ENCODE measurements around the gene CD2AP.
A peak's percentile ranks its signal among the peaks of the same experiment; 100 is the strongest.
"Not testable (repeated sequence)": the region's sequence is repeated elsewhere in the genome, so short reads cannot be mapped to it uniquely, and the experiment has no call there.

Gene CD2AP

DNA sequence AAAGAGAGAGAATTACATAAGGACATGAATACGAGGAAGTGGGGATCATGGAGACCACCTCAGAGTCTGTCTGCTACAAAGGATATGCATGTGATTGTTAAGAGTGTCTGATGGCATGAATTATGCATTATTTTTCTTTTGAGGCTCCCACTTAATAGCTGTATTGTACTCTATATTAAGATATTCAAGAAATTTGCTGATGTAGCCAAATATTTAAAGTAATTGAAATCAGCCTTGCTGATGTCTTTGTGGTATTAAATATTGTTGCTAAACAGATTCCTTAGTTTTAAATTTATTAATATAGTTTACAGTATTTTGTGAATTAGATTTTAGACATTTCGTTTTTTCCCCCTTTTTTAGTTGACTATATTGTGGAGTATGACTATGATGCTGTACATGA, 25.3 kb downstream of the CD2AP start:
- DNase-seq = no peak

DNA sequence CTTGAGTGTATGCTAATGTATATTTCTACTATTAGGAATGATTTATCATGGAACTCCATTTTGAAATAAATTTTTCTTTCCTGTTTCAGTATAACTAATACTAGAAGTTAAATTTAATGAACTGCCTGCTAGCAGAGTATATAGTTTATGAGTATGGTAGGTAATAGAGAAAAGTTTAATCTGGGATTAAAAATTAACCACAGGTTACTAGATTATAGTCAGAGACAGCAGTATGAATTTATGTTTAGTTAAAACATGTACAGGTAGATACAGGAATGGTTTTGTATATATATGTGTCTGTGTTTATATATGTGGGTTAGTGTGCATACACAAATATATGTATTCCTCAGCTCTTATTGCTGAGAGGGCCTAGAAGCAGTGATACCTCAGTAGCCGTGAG, 32.3 kb downstream of the CD2AP start:
- DNase-seq = no peak

DNA sequence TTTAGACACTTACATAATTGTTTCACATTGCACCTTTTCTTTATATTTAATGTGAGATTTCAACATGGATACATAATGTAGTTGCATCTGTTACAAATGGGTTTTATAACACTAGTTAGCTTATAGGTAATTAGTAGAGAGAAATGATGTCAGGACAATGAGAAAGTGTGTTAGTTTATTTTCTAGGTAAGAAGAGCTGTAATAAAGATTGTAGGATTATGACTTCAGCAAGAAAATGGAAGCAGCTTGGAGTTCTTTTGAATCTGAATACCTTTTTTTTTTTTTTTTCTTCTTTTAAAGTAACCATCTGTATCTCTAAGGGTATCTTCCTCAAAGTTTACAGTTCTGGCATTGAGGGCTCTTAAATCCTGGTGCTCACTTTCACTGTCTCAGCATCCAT, 35.3 kb downstream of the CD2AP start:
- no peak for DNase-seq

DNA sequence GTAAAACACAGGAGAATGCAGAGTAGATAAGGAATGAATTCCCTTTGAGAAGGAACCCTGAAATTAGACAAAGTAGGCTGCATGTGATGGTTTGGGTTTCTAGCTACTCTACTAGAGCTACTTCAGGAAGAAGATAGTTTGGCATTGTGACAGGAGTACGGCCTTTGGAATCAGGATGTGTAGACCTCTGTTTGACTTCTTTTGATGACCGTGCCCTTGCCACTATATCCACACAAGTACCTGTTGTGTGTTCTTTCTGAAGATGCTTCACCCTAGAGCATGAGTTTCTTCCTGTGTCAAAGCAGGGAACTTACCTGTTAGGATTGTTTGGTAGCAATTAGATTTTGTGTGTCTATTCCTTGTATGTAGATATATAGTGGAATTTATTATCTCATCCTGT, 41.7 kb downstream of the CD2AP start:
- DNase-seq = no peak

DNA sequence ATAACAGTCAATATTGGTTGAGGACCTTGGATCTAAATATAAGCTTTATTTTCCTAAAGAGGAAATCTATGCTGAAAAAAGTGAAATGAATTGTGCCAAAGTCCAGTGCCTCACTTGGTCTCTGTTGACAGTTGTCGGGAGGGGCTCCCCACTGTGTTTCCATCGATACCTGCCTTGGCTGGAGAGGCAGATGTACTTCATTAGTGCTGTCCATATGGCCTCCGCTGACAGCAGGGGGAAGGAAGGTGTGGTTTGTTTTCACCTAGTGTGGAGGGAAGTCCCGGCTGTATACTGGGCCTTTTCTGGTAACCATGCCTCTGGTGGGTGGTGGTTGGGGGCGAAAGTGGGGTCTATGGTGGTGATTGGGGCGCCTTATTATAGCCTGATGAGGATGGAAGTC, 42.7 kb downstream of the CD2AP start:
- DNase-seq = no peak

DNA sequence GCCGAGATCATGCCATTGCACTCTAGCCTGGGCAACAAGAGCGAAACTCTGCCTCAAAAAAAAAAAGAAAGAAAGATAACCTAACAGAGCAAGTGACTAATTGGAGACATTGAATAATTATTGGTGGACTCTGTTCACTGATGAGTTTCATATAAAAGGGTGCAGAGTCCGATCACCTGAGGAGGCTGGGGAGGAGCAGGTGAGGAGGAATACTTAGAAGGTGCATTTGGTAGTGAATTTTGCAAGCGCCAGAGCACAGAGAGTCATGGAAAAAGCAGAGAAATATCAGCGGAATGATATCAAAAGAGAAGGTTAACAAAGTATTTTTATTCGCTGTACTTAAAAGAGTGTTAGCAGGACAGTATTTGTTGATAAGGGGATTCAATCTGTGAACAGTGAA, 44.4 kb downstream of the CD2AP start:
- DNase-seq = no peak

DNA sequence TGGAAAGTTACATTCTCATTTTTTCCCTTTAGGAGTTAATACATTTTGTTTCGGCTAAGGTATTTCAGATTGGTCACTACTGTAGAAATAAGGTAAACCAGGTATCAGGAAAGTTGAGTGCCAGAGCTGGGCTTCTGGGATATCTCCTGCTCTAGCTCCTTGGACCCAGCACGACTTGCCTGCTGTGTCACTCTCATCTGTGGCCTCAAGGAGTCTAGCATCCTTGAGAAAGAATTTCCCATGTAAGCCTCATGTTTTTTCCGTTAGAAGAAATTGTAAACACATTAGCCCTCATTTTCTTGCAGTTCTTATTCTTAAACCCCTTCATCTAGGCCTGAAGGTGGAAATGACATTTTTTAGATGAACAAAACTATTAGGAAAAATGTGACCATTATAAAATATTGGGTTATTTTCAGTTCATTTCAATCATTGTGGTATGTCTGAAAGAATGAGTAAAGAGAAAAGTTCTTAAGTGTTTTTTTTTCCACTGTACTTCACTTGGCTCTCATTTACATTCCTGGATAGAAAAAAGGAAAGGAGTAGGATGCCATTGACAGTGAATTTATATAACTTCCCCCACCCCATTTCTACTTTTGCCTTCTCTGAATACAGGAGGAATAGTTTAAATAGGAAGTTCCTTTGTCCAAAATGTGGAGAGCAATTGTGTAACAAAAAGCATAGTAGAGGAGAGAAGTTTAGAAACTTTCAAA, 46.7 kb downstream of the CD2AP start:
- no peak for DNase-seq

DNA sequence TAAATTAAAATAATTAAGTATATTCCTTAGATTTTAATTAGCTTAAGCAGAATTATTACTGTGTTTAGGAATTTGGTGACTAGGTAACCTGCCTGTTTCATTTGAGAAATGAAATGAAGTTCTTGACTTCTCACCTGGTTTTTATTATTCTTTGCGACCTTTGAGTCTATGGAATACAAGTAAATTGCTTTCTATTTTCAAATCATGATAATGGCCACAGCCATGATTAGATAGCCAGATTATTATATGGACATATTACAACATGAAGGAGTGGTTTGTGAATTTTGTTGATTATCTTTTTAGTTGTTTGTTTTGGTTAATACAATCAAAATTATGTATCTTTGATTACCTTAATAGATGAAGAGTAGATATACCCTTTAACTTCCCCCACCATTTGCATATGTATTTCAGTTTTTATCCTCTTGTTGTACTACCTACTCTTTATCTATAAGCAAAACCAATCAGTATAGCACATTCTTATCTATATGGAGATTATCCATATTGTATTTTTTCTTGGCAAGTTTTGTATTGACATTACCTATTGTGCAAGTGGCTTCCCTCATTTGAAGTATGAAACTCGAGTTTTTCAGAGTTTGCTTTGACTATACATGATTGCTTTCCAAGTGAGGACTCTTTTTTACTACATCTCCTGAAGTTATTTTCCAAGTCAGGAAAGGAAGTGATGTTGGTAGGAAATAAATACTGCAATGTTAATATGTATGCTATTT, 47.9 kb downstream of the CD2AP start:
- DNase-seq = no peak

DNA sequence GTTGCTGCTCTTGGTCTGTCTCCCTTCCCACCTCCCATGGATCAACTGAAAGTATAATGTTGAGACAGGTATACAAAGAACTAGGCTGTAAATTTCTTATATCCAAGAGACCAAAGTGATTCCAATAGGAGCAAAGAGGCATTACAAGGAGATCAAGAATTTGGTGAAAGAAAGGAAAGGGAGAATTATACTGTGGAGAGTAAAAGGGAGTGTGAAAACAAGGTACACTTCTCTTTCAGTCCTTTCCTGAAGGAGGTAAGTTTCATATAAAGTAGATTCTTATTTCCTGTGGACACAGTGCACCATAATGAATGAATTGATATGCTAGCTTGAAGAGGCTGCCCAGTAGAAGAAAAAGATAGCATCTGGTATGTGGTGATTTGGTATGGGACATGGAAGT, 49.7 kb downstream of the CD2AP start:
- no peak for DNase-seq

DNA sequence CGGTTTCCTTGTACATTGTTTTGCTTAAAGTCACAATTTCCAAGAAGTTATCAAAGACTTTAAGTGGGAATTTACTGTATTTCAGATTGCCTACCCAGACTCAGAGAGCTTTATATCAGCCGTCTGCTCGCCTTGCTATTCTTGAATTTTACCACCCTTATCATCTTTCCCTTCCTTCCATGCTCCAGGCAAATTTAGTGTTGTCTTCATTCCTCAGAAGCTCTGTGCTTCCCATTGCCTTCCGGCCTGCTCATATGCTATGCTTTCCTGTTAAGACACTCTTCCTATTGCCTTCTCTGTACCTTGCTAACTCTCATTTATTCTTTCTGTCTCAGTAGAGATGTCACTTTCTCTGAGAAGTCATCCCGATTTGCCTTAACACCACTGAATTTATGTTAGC, 52.1 kb downstream of the CD2AP start:
- no peak for DNase-seq

DNA sequence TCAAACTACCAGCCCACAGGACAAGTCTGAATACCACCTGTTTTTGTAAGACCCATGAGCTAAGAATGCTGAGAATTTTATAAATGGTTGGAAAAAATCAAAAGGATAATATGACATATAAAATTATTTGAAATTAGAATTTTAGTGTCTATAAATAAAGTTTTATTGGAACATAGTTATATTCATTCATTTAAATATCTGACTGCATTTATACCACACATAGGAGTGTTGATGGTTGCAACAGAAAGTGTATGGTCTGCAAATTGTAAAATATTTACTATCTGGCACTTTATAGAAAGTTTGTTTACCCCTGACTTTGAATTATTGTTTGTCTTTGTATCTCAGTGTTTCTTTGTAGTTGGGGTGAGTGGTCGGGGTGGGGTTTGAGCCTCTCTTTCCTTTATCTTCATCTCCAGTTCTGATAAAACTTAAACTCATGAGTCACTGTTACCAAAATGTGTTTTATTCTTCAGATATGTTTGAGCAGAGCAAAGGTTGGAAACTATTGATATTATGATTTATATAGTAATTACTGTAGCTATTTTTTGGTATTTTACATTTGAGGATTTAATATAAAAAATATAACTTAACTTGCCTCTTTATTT, 55.5 kb downstream of the CD2AP start:
- DNase-seq = no peak

DNA sequence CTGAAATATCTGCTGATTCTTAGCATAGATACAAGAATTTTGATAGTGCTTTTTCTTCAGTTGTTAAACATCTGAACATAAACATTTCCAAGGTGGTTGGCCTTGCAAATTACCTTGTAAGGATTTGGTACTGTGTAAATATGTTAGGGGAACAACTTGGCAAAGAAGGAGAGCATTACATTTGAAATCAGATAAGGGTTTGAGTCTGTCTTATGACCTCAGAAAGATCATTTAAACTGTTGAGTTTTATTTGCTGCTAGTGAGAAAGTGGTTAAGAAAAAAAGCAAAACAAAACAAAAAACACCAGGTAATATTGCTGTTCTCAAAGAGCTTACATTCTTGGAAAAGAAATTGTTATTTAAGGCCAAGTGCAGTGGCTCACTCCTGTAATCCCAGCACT, 56.5 kb downstream of the CD2AP start:
- DNase-seq = no peak

DNA sequence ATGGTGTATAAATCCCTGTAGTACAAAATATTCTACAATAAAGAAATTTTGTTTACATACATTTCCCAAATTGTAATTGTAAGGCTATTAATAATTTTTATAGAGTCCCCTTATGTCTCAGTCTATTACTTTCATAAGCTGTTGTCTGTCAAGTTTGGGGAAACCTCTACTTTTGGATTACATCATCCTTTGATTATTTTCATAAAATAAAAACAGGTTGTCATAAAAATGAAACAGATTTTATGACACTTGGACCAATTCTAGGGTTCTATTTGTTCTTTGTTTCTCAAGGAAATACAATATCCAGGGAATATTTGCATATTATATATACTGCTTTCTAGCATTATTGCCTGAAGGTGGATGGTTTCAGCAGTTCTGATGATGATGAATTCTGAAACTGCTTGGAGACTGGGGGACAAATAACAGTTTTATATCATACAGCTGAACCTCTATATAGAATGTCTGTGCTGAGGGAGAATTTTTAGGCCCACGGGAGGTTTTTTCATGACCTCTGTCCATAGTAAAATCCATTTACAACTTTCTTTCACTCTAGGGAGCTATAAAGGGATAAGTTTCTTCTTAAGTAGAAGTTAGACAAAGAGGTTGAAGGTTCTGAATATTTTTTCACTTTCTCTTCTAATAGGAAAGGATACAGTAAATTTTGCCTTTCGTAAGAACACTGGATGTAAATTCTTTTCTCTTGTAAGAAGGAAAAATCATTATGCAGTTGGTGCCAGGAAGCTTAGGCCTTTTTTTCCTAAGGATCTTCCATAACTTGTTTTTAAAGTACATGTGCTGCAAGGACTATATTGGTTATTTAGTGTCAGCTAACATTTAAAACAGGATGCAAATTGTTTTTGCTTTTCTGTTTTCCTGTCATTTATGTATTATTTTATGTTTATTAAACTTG, 58.0 kb downstream of the CD2AP start:
- peak; percentile 13 for DNase-seq

DNA sequence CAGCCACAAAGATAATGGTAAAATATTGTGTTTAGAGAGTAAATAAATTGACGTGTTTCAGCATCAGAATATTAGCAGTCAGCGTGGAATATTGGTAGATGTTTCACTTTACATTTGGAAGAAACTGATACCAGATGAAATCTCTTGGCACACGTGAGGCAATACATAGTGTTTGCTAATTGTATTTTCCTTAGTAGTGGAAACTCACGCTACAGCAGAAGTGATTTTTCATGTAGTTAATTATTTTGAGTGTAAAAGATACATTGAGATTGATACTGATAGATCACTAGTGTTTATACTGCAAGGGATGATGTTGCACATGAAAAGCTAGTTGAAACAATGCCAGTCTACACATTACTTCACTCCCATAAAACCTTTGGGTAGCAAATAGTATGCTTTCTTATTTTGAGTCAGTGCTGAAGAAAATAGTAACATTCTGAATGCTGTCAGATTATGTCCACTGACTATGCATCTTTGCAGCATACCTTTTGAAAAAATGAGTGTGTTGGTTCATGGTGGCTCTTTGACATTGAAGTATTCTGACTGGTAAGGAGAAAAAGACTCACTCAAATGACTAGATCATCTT, 59.3 kb downstream of the CD2AP start:
- DNase-seq = peak; percentile 59

DNA sequence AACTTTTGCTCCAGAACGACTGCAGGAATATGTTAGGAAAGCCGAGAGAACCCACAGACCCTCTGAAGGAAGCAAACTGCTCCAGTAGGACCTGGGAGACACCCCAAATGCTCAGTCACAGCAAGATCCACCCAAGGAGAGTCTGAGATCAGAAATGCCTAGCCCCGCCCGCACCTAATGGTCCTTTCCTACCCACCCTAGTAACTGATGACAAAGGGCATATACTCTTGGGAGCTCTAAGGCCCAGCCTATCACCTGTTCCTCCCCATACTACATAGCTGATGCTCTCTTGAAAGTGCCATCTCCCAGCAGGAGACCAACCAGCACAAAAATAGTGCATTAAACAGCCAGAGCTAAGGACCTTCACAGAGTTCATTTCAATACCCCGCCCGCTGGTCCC, 67.6 kb downstream of the CD2AP start:
- no peak for DNase-seq

DNA sequence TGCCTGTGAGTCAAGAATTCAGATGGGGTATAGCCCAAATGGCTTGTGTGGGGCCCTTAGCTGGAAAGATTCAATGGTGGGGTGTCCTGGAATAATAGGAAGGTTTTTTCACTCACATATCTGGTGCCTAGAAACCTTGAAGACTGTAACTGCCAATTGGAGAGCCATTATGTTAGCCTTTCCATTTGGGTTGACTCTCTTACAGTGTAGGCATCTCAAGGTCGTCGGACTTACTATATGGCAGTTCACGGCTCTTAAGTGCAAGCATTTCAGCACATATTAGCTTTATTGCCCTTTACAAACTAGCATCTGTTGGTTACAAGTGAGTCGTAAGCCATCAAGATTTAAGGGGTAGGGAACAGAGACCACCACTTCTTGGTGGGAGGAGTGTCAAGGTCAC, 74.1 kb downstream of the CD2AP start:
- DNase-seq = no peak

DNA sequence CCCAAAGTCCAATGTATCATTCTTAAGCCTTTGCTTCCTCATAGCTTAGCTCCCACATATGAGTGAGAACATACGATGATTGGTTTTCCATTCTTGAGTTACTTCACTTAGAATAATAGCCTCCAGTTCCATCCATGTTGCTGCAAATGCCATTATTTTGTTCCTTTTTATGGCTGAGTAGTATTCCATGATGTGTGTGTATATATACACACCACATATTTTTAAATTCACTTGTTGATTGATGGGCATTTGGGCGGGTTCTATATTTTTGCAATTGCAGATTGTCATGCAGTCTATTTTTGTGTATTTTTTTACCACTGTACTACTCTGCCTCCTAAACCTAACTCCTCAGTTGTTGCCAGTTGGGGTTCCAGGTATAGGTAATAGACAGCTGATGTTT, 74.7 kb downstream of the CD2AP start:
- DNase-seq = no peak

DNA sequence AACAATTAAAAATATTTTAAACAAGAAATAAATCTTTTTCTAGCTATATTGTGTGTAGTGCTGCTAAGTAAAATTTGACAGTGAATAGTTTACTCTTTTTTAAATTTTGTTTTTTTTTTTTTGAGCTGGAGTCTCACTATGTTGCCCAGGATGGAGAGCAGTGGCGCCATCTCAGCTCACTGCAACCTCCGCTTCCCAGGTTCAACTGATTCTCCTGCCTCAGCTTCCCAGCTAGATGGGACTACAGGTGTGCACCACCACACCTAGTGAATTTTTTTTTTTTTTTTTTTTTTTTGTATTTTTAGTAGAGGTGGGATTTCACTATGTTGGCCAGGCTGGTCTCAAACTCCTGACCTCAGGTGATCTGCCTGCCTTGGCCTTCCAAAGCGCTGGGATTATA, 75.7 kb downstream of the CD2AP start:
- DNase-seq = not testable (repeated sequence)

DNA sequence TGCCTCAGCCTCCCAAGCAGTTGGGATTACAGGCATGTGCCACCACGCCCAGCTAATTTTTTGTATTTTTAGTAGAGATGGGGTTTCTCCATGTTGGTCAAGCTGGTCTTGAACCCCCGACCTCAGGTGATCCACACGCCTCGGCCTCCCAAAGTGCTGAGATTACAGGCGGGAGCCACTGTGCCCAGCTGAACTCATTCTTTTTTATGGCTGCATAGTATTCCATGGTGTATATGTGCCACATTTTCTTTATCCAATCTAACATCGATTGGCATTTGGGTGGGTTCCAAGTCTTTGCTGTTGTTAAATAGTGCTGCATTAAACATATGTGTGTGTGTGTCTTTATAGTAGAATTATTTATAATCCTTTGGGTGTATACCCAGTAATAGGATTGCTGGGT, 78.9 kb downstream of the CD2AP start:
- not testable (repeated sequence) for DNase-seq

DNA sequence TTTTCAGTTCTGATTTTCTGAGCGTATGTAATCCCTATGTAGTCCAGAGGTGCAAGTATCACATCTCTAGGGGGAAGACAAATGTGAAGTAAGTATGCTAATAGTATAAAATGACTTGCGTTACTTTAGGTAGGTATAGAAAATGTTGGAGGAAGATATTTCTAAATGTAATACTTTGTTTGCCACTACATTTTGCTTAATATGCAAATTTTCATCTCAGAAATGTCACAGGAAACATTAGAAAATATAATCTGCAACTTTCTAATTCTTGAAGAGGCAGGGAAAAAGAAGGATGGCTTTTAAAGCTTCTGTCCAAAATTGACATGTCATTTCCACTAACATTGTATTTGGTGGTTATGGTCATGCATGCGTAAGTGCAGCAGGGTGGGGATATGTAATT, 85.6 kb downstream of the CD2AP start:
- no peak for DNase-seq

DNA sequence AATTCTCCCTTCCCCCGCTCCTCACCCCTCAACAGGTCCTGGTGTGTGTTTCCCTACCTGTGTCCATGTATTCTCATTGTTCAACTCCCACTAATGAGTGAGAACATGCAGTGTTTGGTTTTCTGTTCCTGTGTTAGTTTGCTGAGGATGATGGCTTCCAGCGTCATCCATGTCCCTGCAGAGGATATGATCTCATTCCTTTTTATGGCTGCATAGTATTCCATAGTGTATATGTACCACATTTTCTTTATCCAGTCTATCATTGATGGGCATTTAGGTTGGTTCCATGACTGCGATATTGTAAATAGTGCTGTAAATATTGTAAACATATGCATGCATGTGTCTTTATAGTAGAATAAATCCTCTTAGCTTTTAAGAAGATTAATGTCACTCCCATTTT, 89.0 kb downstream of the CD2AP start:
- not testable (repeated sequence) for DNase-seq

DNA sequence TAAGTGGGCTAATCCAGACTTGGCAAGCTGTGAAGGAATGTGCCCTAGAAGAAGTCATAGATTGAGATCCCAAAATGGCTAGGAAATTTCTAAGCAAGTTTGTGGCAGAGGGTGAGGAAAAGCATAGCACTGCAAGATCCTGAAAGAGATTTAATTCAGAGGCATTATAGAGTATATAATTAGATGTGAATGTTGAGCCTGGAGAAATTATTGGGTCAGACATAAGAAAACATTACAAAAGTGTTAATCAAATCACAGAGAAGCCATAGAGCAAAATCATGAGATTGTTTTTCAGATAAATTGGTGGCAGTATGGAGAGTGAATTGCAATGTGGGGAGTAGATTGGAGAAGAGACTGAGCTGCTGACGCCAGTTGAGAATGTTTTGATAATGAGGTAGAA, 90.0 kb downstream of the CD2AP start:
- DNase-seq = no peak

DNA sequence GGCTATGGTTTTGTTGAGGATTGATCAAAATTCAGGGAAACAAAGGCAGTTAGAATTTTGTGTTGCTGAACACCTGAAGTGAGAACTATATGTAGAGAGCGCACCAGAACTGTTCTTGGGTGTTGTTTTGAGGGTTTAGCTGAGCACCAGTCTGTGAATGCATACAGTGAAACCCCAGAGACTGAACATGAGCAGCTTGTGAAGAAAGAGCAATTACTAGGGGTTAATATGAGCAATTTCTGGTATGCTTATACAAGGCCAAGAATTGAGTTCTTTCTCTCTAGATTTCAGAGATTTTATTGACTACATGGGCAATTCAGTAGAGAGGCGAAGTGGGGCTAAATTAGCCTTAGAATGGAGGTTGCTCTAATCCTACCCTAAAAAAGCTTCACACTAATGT, 93.9 kb downstream of the CD2AP start:
- DNase-seq = no peak
